K562 (cell line): ENCODE data around the gene HMCN2. TPM values are rescaled to one million over a fixed set of nuclear protein-coding genes. Genes with fewer than 3 reads are reported as not detected.

Experiments used
- ATAC-seq: fragments of 200-7000 bp; cut with Tn5 transposase; 3 replicates; pipeline ENCODE4 v1.9.1; 2020; ENCODE audit warnings: moderate library complexity
- BruUV-seq: library from RNA; stranded (reverse); fragments of 400-500 nt; replicated peaks from 2 replicates; lab custom pipeline; 2021; lab: Mats Ljungman, UMichigan
- CTCF ChIA-PET: fragments of 300-600 bp; formaldehyde crosslinking; extraction: SDS; loops from one replicate; lab custom pipeline; 2021; ENCODE audit warnings: low intra/inter-chr PET ratio; lab: Yijun Ruan, JAX
- POLR2A ChIA-PET: fragments of 300-600, 350-650 bp; sonication (Branson Sonifier 250); formaldehyde crosslinking; extraction: SDS; loops from one replicate; lab custom pipeline; 2021; ENCODE audit warnings: antibody characterized with exemption, inconsistent platforms; lab: Yijun Ruan, JAX
- DNase-seq, 4 experiments: peaks; one replicate each; pipeline versions ENCODE4 v3.0.0 to v3.0.0-alpha.2; 2011 to 2018; ENCODE audit warnings: low spot score in 3 of 4, mixed read lengths in 3 of 4; ENCODE audit errors: extremely low read depth in 1 of 4
- FAIRE-seq: peaks from 2 replicates; lab custom pipeline; 2011; peaks lifted over from hg19 to GRCh38; lab: Jason Lieb, UNC
- H2AFZ ChIP-seq: 2 replicates; pipeline ENCODE4 v1.6.0; 2011; ENCODE audit warnings: low read depth, low read length, control low read depth, inconsistent platforms
- H3K27ac ChIP-seq: fragments of 200-600 bp; 3 replicates; pipeline ENCODE4 v1.8.0; 2011; ENCODE audit warnings: low read depth, mild to moderate bottlenecking, control low read depth, inconsistent platforms, low read length, moderate library complexity, mixed read lengths; ENCODE audit errors: extremely low read depth
- H3K27me3 ChIP-seq, 2 experiments: fragments of 300-600 bp in 1 of 2; 2 replicates in 1 of 2; 3 replicates in 1 of 2; pipeline versions ENCODE4 v1.6.0 to v1.8.0; 2011; ENCODE audit warnings: inconsistent platforms in 2 of 2, low read length in 2 of 2, mild to moderate bottlenecking in 1 of 2, mixed read lengths in 1 of 2, moderate library complexity in 1 of 2; ENCODE audit not compliant: control insufficient read depth in 2 of 2, insufficient read depth in 2 of 2
- H3K36me3 ChIP-seq: fragments of 300-600 bp; 3 replicates; pipeline ENCODE4 v1.8.0; 2011; ENCODE audit warnings: mild to moderate bottlenecking, low read length, inconsistent platforms; ENCODE audit not compliant: control insufficient read depth, insufficient read depth
- H3K4me1 ChIP-seq, 2 experiments: fragments of 200-600 bp in 1 of 2; replicated peaks in 1 of 2; 2 replicates in 1 of 2; 3 replicates in 1 of 2; pipeline versions ENCODE4 v1.5.1 to v1.8.0; 2011; ENCODE audit warnings: inconsistent platforms in 2 of 2, low read length in 2 of 2, mild to moderate bottlenecking in 1 of 2, mixed read lengths in 1 of 2, moderate library complexity in 1 of 2; ENCODE audit not compliant: control insufficient read depth in 2 of 2, insufficient read depth in 2 of 2
- H3K4me2 ChIP-seq: 2 replicates; pipeline ENCODE4 v1.6.1; 2011; ENCODE audit warnings: low read length, control low read depth, inconsistent platforms, mixed read lengths; ENCODE audit not compliant: insufficient read depth
- H3K4me3 ChIP-seq: fragments of 200-600 bp; sonication (generic), shearing (Covaris generic); 2 replicates; pipeline ENCODE4 v1.5.1; 2016; ENCODE audit warnings: control low read depth, inconsistent platforms
- H3K79me2 ChIP-seq: fragments of 200-600 bp; 3 replicates; pipeline ENCODE4 v1.8.0; 2011; ENCODE audit warnings: low read length, inconsistent platforms; ENCODE audit not compliant: control insufficient read depth, insufficient read depth
- H3K9ac ChIP-seq, 2 experiments: 2 replicates each; pipeline versions ENCODE4 v1.6.0 to v1.6.1; 2011; ENCODE audit warnings: low read depth in 2 of 2, low read length in 2 of 2, control low read depth in 1 of 2, inconsistent platforms in 1 of 2, mild to moderate bottlenecking in 1 of 2, mixed read lengths in 1 of 2; ENCODE audit not compliant: insufficient read depth in 1 of 2
- H3K9me1 ChIP-seq: one replicate; pipeline ENCODE4 v1.6.0; 2011; ENCODE audit warnings: inconsistent platforms, mild to moderate bottlenecking, low read length, moderate library complexity; ENCODE audit not compliant: control insufficient read depth, insufficient read depth
- H3K9me3 ChIP-seq: replicated peaks from 2 replicates; pipeline ENCODE4 v1.5.1; 2011; ENCODE audit warnings: low read depth, low read length, inconsistent platforms; ENCODE audit not compliant: control insufficient read depth, insufficient read depth
- H4K20me1 ChIP-seq: replicated peaks from 2 replicates; pipeline ENCODE4 v1.6.1; 2011; ENCODE audit warnings: low read length, inconsistent platforms, mixed read lengths; ENCODE audit not compliant: control insufficient read depth, insufficient read depth
- BCOR ChIP-seq: fragments of 450-650 bp; IDR thresholded peaks from 2 replicates; pipeline ENCODE4 v1.6.1; 2016
- PHF20 ChIP-seq: fragments of 450-650 bp; IDR thresholded peaks from 2 replicates; pipeline ENCODE4 v1.6.1; 2018; ENCODE audit not compliant: partially characterized antibody
- SOX6 ChIP-seq: fragments of 450-650 bp; IDR thresholded peaks from 2 replicates; pipeline ENCODE4 v1.6.1; 2014; ENCODE audit warnings: mild to moderate bottlenecking
- ZNF280B ChIP-seq: fragments of 250-450 bp; sonication (Bioruptor Pico); IDR thresholded peaks from 2 replicates; pipeline ENCODE4 v1.5.1; 2021; ENCODE audit warnings: mild to moderate bottlenecking
- ZSCAN32 ChIP-seq: fragments of 450-650 bp; formaldehyde crosslinking; IDR thresholded peaks from 2 replicates; pipeline ENCODE4 v1.4.0; 2020; ENCODE audit warnings: mild to moderate bottlenecking, moderate library complexity
- WGBS: fragments of 100-300 bp; shearing (Covaris generic); methylation state at CpG from one replicate; pipeline ENCODE4 v1.1.6; 2016; ENCODE audit warnings: low coverage, mixed read lengths; ENCODE audit not compliant: insufficient coverage; ENCODE audit errors: missing lambda C conversion rate; 5-methylcytosine and 5-hydroxymethylcytosine counted together
- in situ Hi-C: fragments of 300-500 bp; cut with MboI; formaldehyde crosslinking; loops from 4 replicates; pipeline ENCODE4 v1.15.0; 2018; ENCODE audit warnings: inconsistent platforms, mixed read lengths
- intact Hi-C: fragments of 100-400 bp; cut with micrococcal nuclease; formaldehyde crosslinking; loops from 2 replicates; pipeline ENCODE4 v1.14.2; 2022
- polyA plus RNA-seq, 8 experiments: library from polyadenylated mRNA; depleted of rRNA in 4 of 8; stranded (reverse) in 5 of 8; unstranded in 3 of 8; fragments of >200 nt; fragmentation: Nextera tagmentation in 2 of 8; fragmentation: Illumina TruSeq in 1 of 8; extraction: Ambion mirVana in 2 of 8; extraction: Trizol in 1 of 8; gene quantifications; 2 replicates each; pipeline versions ENCODE4 v1.2.1 to v1.2.3, GENCODE V29; 2011 to 2014; ENCODE audit warnings: inconsistent platforms in 1 of 8, missing spikeins in 1 of 8
- total RNA-seq, 7 experiments: library from RNA; depleted of rRNA in 6 of 7; stranded (reverse); fragments of >200 nt in 6 of 7; fragmentation: Illumina TruSeq in 2 of 7; extraction: Trizol in 2 of 7; gene quantifications; 2 replicates each; pipeline versions ENCODE4 v1.2.1 to v1.2.3, GENCODE V29; 2011 to 2021; ENCODE audit warnings: low replicate concordance in 1 of 7

HMCN2 gene
- total and polyA plus RNA-seq, 9 of the 15 experiments (the other 6 are each of a cell fraction or from before 2014, with no cell fraction given) = 0.01 TPM; not detected in 8

GRCh38 chr9:130313103-130313858 lies 47.7 kb downstream of the HMCN2 start:
- H2AFZ ChIP-seq = no peak overlapping the region
- H3K9me1 ChIP-seq = no peaks in the 10 kb centered on the region
- intact Hi-C loops = no loop called here
- no TSS peak for BruUV-seq
- TF ChIP-seq PHF20 (no peak), BCOR (no peak), ZSCAN32 (CRISPR knock-in tag) (no peak), ZNF280B (no peak), SOX6 (no peak)
- 11% methylated on average over 15 of the region's 16 CpGs for WGBS
- no peak for ATAC-seq
- peaks cover 7% of the 10 kb centered on the region; the same call in 1 of the 2 replicates for H4K20me1 ChIP-seq
- peaks cover 3 to 33% of the 10 kb centered on the region in 2 experiments; a peak in 4 of 5 replicates for H3K27me3 ChIP-seq
- in situ Hi-C loops = no loop called here
- H3K4me2 ChIP-seq = no peak overlapping the region
- ChIA-PET POLR2A (interaction anchor here (0.6 kb wide), 1 partner anchor 8 kb away, joined by 3 read pairs; no protein-coding TSS in a partner anchor), CTCF (interaction anchor here (0.6 kb wide), 1 partner anchor 705 kb away, joined by 3 read pairs; no protein-coding TSS in a partner anchor)
- no peaks in the 10 kb centered on the region for H3K9me3 ChIP-seq
- FAIRE-seq = no peak
- H3K4me1 ChIP-seq = peaks cover 0 to 6% of the 10 kb centered on the region in 2 experiments; a peak in 1 of 5 replicates
- H3K4me3 ChIP-seq = no peak overlapping the region
- no peaks in the 10 kb centered on the region for H3K36me3 ChIP-seq
- no peak for DNase-seq
- no peak overlapping the region for H3K27ac ChIP-seq
- H3K79me2 ChIP-seq = no peaks in the 10 kb centered on the region
- peak overlapping the region in 1 of 2 experiments; percentile 64; a peak in 1 of 4 replicates for H3K9ac ChIP-seq
